ENCODE data around the gene MT1A. TPM values are rescaled to one million over a fixed set of nuclear protein-coding genes. Genes with fewer than 3 reads are reported as not detected.
A peak's percentile ranks its signal among the peaks of the same experiment; 100 is the strongest.
"Not testable (repeated sequence)": the region's sequence is repeated elsewhere in the genome, so short reads cannot be mapped to it uniquely, and the experiment has no call there.

The MT1A gene
- total and polyA plus RNA-seq, 9 donors: 1.3 to 61.0 (median 7.4) TPM; not detected in 1

- H3K9me3 ChIP-seq: no peaks in the 10 kb centered on the region
- H3K4me3 ChIP-seq: peak within 1 kb of the TSS; percentile 35
- TF ChIP-seq, protein P1, sequence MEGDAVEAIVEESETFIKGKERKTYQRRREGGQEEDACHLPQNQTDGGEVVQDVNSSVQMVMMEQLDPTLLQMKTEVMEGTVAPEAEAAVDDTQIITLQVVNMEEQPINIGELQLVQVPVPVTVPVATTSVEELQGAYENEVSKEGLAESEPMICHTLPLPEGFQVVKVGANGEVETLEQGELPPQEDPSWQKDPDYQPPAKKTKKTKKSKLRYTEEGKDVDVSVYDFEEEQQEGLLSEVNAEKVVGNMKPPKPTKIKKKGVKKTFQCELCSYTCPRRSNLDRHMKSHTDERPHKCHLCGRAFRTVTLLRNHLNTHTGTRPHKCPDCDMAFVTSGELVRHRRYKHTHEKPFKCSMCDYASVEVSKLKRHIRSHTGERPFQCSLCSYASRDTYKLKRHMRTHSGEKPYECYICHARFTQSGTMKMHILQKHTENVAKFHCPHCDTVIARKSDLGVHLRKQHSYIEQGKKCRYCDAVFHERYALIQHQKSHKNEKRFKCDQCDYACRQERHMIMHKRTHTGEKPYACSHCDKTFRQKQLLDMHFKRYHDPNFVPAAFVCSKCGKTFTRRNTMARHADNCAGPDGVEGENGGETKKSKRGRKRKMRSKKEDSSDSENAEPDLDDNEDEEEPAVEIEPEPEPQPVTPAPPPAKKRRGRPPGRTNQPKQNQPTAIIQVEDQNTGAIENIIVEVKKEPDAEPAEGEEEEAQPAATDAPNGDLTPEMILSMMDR (IDR thresholded peaks at IDR 0.05): no peak
- TF ChIP-seq EP300 (IDR thresholded peaks at IDR 0.05) (no peak), POLR2A (IDR thresholded peaks at IDR 0.05) (no peak)
- no peaks in the 10 kb centered on the region for H3K36me3 ChIP-seq
- DNase-seq: peak in 2 of 5 donors; percentile 61 to 62
- intact Hi-C loops (cut with DNase I): no loop called here
- no peaks in the 10 kb centered on the region for H3K27me3 ChIP-seq
- H3K4me1 ChIP-seq (ENCODE audit: insufficient read depth): no peaks in the 10 kb centered on the region
- no peak within 1 kb of the TSS for H3K27ac ChIP-seq
- 2 to 6% (median 3%) methylated on average over 11 to 46 of the region's 46 CpGs for WGBS, 3 donors
Observed at GRCh38 chr16:56657555-56658326, 19.3 kb downstream of the MT1A start, which contains the start of gene MT1F. Gene MT1F (plus strand): TSS chr16:56657959. CDS start chr16:56658059, 100 bp downstream.

GRCh38 chr16:56658327-56658875 lies 19.9 kb downstream of the MT1A start:
- Histone ChIP-seq H3K4me3 (peak overlapping the region; percentile 35), H3K9me3 (no peaks in the 10 kb centered on the region), H3K4me1 (ENCODE audit: insufficient read depth) (no peaks in the 10 kb centered on the region), H3K27ac (no peak overlapping the region), H3K27me3 (no peaks in the 10 kb centered on the region), H3K36me3 (no peaks in the 10 kb centered on the region)
- intact Hi-C loops (cut with DNase I): no loop called here
- peak in 1 of 5 donors; percentile 37 for DNase-seq
- TF ChIP-seq POLR2A (IDR thresholded peaks at IDR 0.05): no peak
- TF ChIP-seq, protein P1 (IDR thresholded peaks at IDR 0.05): no peak
- no peak for TF ChIP-seq EP300 (IDR thresholded peaks at IDR 0.05)
- 17 to 24% (median 20%) methylated on average over 10 of the region's 10 CpGs for WGBS, 3 donors

- no peak overlapping the region for H3K4me3 ChIP-seq
- intact Hi-C loops (cut with DNase I): no loop called here
- H3K27me3 ChIP-seq: no peaks in the 10 kb centered on the region
- DNase-seq: no peak
- no peaks in the 10 kb centered on the region for H3K36me3 ChIP-seq
- 8 to 14% (median 10%) methylated on average over 44 to 48 of the region's 48 CpGs for WGBS, 3 donors
- H3K27ac ChIP-seq: no peak overlapping the region
- H3K4me1 ChIP-seq (ENCODE audit: insufficient read depth): no peaks in the 10 kb centered on the region
- H3K9me3 ChIP-seq: no peaks in the 10 kb centered on the region
- TF ChIP-seq, protein P1 (IDR thresholded peaks at IDR 0.05): no peak
Observed at GRCh38 chr16:56662357-56663354, 24.2 kb downstream of the MT1A start.

GRCh38 chr16:56664506-56664905 lies 26.0 kb downstream of the MT1A start:
- H3K27me3 ChIP-seq: no peaks in the 10 kb centered on the region
- TF ChIP-seq EP300 (IDR thresholded peaks at IDR 0.05): no peak
- TF ChIP-seq, protein P1 (IDR thresholded peaks at IDR 0.05): no peak
- TF ChIP-seq POLR2A (IDR thresholded peaks at IDR 0.05): no peak
- no peaks in the 10 kb centered on the region for H3K9me3 ChIP-seq
- H3K4me1 ChIP-seq (ENCODE audit: insufficient read depth): no peaks in the 10 kb centered on the region
- no peak for DNase-seq
- no peaks in the 10 kb centered on the region for H3K36me3 ChIP-seq
- 85 to 100% (median 88%) methylated on average over 1 of the region's 1 CpG for WGBS, 3 donors
- intact Hi-C loops (cut with DNase I): no loop called here
- no peak overlapping the region for H3K4me3 ChIP-seq
- no peak overlapping the region for H3K27ac ChIP-seq

GRCh38 chr16:56665286-56666261 lies 27.1 kb downstream of the MT1A start:
- H3K27ac ChIP-seq; H3K27me3 ChIP-seq; intact Hi-C loops (cut with DNase I); H3K36me3 ChIP-seq; H3K4me3 ChIP-seq; H3K4me1 ChIP-seq (ENCODE audit: insufficient read depth); DNase-seq; H3K9me3 ChIP-seq: not testable (repeated sequence)
- 61 to 69% (median 66%) methylated on average over 8 of the region's 8 CpGs for WGBS, 3 donors

All from ovary (tissue), 9 donors.